MM.1S (cell line): Measurements from ENCODE around the gene FAM124A.

Experiments
- DNase-seq: peaks from one replicate; pipeline ENCODE4 v3.0.0-alpha.2; 2015
- H2AFZ ChIP-seq: fragments of 300-600 bp; sonication (generic); 2 replicates; pipeline ENCODE4 v1.6.0; 2016; ENCODE audit warnings: antibody characterized with exemption, low read length
- H3F3A ChIP-seq: fragments of 300-600 bp; sonication (generic); 2 replicates; pipeline ENCODE4 v1.6.1; 2016; ENCODE audit warnings: mild to moderate bottlenecking, antibody characterized with exemption, low read length, moderate library complexity, mixed read lengths; ENCODE audit not compliant: insufficient read depth
- H3K27ac ChIP-seq: fragments of 300-600 bp; sonication (generic); 2 replicates; pipeline ENCODE4 v1.5.1; 2016; ENCODE audit warnings: mild to moderate bottlenecking, low read length
- H3K27me3 ChIP-seq: fragments of 300-600 bp; sonication (generic); replicated peaks from 2 replicates; pipeline ENCODE4 v1.6.0; 2016; ENCODE audit warnings: low read length; ENCODE audit not compliant: insufficient read depth
- H3K36me3 ChIP-seq: fragments of 300-600 bp; sonication (generic); replicated peaks from 2 replicates; pipeline ENCODE4 v1.6.1; 2016; ENCODE audit warnings: mild to moderate bottlenecking, low read length, mixed read lengths; ENCODE audit not compliant: insufficient read depth
- H3K4me1 ChIP-seq: fragments of 300-600 bp; sonication (generic); 2 replicates; pipeline ENCODE4 v1.6.1; 2016; ENCODE audit warnings: low read length, mixed read lengths
- H3K4me2 ChIP-seq: fragments of 300-600 bp; sonication (generic); 2 replicates; pipeline ENCODE4 v1.6.0; 2016; ENCODE audit warnings: low read depth, low read length
- H3K4me3 ChIP-seq: fragments of 300-600 bp; sonication (generic); 2 replicates; pipeline ENCODE4 v1.5.1; 2016; ENCODE audit warnings: low read length, mixed read lengths
- H3K79me2 ChIP-seq: fragments of 300-600 bp; sonication (generic); 2 replicates; pipeline ENCODE4 v1.6.1; 2016; ENCODE audit warnings: mixed run types, low read length, mixed read lengths
- H3K9ac ChIP-seq: fragments of 300-600 bp; sonication (generic); 2 replicates; pipeline ENCODE4 v1.6.1; 2016; ENCODE audit warnings: low read length, mixed read lengths
- H3K9me2 ChIP-seq: fragments of 300-600 bp; sonication (generic); replicated peaks from 2 replicates; pipeline ENCODE4 v1.6.1; 2016; ENCODE audit warnings: mild to moderate bottlenecking, low read length, mixed read lengths; ENCODE audit not compliant: insufficient read depth
- H3K9me3 ChIP-seq: fragments of 300-600 bp; sonication (generic); replicated peaks from 2 replicates; pipeline ENCODE4 v1.6.1; 2016; ENCODE audit warnings: mild to moderate bottlenecking, low read length, mixed read lengths; ENCODE audit not compliant: insufficient read depth
- H4K20me1 ChIP-seq: fragments of 300-600 bp; sonication (generic); 2 replicates; pipeline ENCODE4 v1.6.1; 2016; ENCODE audit warnings: mild to moderate bottlenecking, low read length, moderate library complexity, mixed read lengths; ENCODE audit not compliant: insufficient read depth
- CTCF ChIP-seq: fragments of 300-600 bp; sonication (generic); IDR thresholded peaks from 2 replicates; pipeline ENCODE4 v1.5.1; 2016; ENCODE audit warnings: antibody characterized with exemption, low read length, mixed read lengths
- EZH2 ChIP-seq: fragments of 300-600 bp; sonication (generic); optimal IDR thresholded peaks from 2 replicates; pipeline ENCODE3; 2017; ENCODE audit warnings: low read depth, mild to moderate bottlenecking, antibody characterized with exemption, low read length, mixed read lengths
- EZH2phosphoT487 ChIP-seq: fragments of 300-600 bp; sonication (generic); IDR thresholded peaks from 2 replicates; pipeline ENCODE4 v1.6.1; 2018; ENCODE audit warnings: antibody characterized with exemption, low read length

The FAM124A gene

DNA sequence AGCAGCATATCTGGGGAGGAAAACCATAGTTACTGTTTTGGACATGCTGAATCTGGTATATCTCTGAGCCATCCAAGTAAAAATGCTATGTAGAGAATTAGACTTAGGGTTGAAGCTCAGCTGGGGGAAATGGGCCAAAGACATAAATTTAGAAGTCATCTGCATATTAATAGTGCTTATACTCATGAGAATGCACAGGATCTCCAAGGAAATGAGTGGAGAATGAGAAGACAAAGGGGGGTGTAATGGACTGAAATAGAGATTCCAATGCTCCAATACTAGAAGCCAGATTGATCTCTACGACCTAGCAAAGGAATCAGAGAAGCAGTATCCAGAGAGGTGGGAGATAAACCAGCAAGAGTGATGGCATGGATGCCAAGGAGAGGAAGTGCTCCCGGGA is 10.3 kb upstream of the FAM124A start:
- no peak overlapping the region for H3K9ac ChIP-seq
- no peaks in the 10 kb centered on the region for H3F3A ChIP-seq
- no peaks in the 10 kb centered on the region for H3K27me3 ChIP-seq
- no peaks in the 10 kb centered on the region for H3K36me3 ChIP-seq
- H3K27ac ChIP-seq: no peak overlapping the region
- H3K4me1 ChIP-seq: no peaks in the 10 kb centered on the region
- no peak for DNase-seq
- no peak overlapping the region for H3K4me2 ChIP-seq
- no peak overlapping the region for H2AFZ ChIP-seq
- H4K20me1 ChIP-seq: no peaks in the 10 kb centered on the region
- H3K79me2 ChIP-seq: no peaks in the 10 kb centered on the region
- H3K9me3 ChIP-seq: no peaks in the 10 kb centered on the region
- H3K4me3 ChIP-seq: no peak overlapping the region
- no peak for TF ChIP-seq CTCF
- H3K9me2 ChIP-seq: no peaks in the 10 kb centered on the region

DNA sequence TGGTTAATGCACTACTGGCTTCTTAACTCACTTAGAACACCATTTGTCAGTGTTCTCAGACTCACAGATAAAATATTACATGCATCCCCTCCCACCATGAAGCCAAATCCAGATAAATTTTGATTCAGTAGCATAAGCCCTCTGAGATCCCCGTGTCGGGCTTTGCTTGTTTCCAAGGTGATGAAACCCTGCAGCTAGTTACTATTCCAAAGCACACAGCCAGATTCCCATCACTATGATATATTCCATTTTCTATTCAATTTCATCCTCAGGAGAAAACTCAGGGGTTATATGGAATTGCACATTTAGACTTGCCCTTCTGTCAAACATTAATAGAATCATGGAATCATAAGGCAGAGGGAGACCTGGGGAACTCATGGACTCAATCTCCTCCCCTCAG is 9.4 kb upstream of the FAM124A start:
- no peak overlapping the region for H3K4me3 ChIP-seq
- no peak overlapping the region for H3K9ac ChIP-seq
- H3F3A ChIP-seq: no peaks in the 10 kb centered on the region
- H3K27me3 ChIP-seq: no peaks in the 10 kb centered on the region
- H2AFZ ChIP-seq: no peak overlapping the region
- DNase-seq: no peak
- no peaks in the 10 kb centered on the region for H3K4me1 ChIP-seq
- no peaks in the 10 kb centered on the region for H3K9me3 ChIP-seq
- TF ChIP-seq EZH2 (no peak), CTCF (no peak), EZH2phosphoT487 (no peak)
- H4K20me1 ChIP-seq: no peaks in the 10 kb centered on the region
- no peak overlapping the region for H3K27ac ChIP-seq
- no peaks in the 10 kb centered on the region for H3K36me3 ChIP-seq
- H3K9me2 ChIP-seq: no peaks in the 10 kb centered on the region
- H3K4me2 ChIP-seq: no peak overlapping the region
- H3K79me2 ChIP-seq: no peaks in the 10 kb centered on the region

- H3K9ac ChIP-seq: no peak overlapping the region
- H2AFZ ChIP-seq: no peak overlapping the region
- H3K4me3 ChIP-seq: no peak overlapping the region
- no peaks in the 10 kb centered on the region for H3K27me3 ChIP-seq
- no peaks in the 10 kb centered on the region for H3F3A ChIP-seq
- H3K36me3 ChIP-seq: no peaks in the 10 kb centered on the region
- H3K9me2 ChIP-seq: no peaks in the 10 kb centered on the region
- TF ChIP-seq CTCF (no peak), EZH2phosphoT487 (no peak), EZH2 (no peak)
- H3K79me2 ChIP-seq: no peaks in the 10 kb centered on the region
- H4K20me1 ChIP-seq: no peaks in the 10 kb centered on the region
- no peak overlapping the region for H3K4me2 ChIP-seq
- H3K4me1 ChIP-seq: no peaks in the 10 kb centered on the region
- no peaks in the 10 kb centered on the region for H3K9me3 ChIP-seq
- H3K27ac ChIP-seq: no peak overlapping the region
- no peak for DNase-seq
Observed at GRCh38 chr13:51213173-51213728, 8.9 kb upstream of the FAM124A start.
